Testis (tissue), 3 donors: ENCODE data around the gene PTPRD. TPM values are rescaled to one million over a fixed set of nuclear protein-coding genes. Genes with fewer than 3 reads are reported as not detected.

ENCODE experiments used
- DNase-seq: peaks from one replicate; pipeline ENCODE4 v3.0.0-alpha.2; 2019
- H3K27ac ChIP-seq, 2 donors: fragments of 200-600 bp; sonication (generic); one replicate each; pipeline ENCODE4 v1.5.1; 2019
- H3K27me3 ChIP-seq: fragments of 200-600 bp; sonication (generic); one replicate; pipeline ENCODE4 v1.5.1; 2019
- H3K36me3 ChIP-seq: fragments of 200-600 bp; sonication (generic); one replicate; pipeline ENCODE4 v1.5.1; 2017; ENCODE audit warnings: low read depth; ENCODE audit errors: missing control alignments
- H3K4me1 ChIP-seq: fragments of 200-600 bp; sonication (generic); one replicate; pipeline ENCODE4 v1.5.1; 2019
- H3K4me3 ChIP-seq, 2 donors: fragments of 200-600 bp; sonication (generic); one replicate each; pipeline ENCODE4 v1.5.1; 2017 to 2019
- H3K9me3 ChIP-seq: fragments of 200-600 bp; sonication (generic); one replicate; pipeline ENCODE4 v1.5.1; 2017
- CTCF ChIP-seq, 3 experiments: fragments of 450-650 bp in 2 of 3; fragments of 200-600 bp in 1 of 3; sonication (generic) in 1 of 3; IDR thresholded peaks; one replicate each; pipeline ENCODE4 v1.5.1; 2016 to 2019; ENCODE audit warnings: antibody characterized with exemption in 3 of 3, mild to moderate bottlenecking in 2 of 3, moderate library complexity in 1 of 3
- POLR2A ChIP-seq: fragments of 450-650 bp; IDR thresholded peaks from one replicate; pipeline ENCODE4 v1.6.1; 2017; ENCODE audit warnings: antibody characterized with exemption, mild to moderate bottlenecking, moderate library complexity
- WGBS, 2 donors: methylation state at CpG; one replicate each; pipeline ENCODE4 v1.1.5; 2018; 5-methylcytosine and 5-hydroxymethylcytosine counted together
- intact Hi-C: fragments of 100-400 bp; cut with DNase I; formaldehyde crosslinking; loops from one replicate; pipeline ENCODE4 v1.15.1; 2023; ENCODE audit warnings: low total_unique reads
- polyA plus RNA-seq: library from polyadenylated mRNA; stranded (reverse); fragments of 350-450 nt; fragmentation: Illumina TruSeq; extraction: RNeasy Lipid Tissue Mini Kit (QIAGEN cat#74804); gene quantifications from one replicate; pipeline ENCODE4 v1.2.3, GENCODE V29; 2014; ENCODE audit warnings: low read depth, low replicate concordance; ENCODE audit not compliant: insufficient read depth
- total RNA-seq, 2 donors: library from RNA; depleted of rRNA; stranded (reverse); fragments of >200 nt; gene quantifications; one replicate each; pipeline ENCODE4 v1.2.3, GENCODE V29; 2016

The PTPRD gene
- total and polyA plus RNA-seq, 3 donors from 2014 or later = 15.4 to 33.6 (median 32.5) TPM

DNA sequence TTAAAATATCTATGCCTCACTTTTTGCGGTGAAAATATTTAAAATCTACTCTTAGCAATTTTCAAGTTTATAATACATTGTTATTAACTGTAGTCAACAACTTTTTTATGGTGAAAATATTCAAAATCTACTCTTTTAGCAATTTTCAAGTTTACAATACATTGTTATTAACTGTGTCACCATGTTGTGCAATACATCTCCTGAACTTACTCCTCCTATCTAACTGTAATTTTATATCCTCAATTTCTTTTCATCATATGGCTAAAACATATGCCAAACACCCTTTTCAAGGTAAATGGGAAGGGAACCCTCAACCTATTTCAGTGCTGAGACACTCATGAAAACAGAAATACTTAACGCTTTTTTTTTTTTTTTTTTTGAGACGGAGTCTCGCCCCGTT is 1830.6 kb downstream of the PTPRD start:
- H3K27ac ChIP-seq = no peak overlapping the region
- H3K27me3 ChIP-seq = no peaks in the 10 kb centered on the region
- TF ChIP-seq CTCF (IDR thresholded peaks at IDR 0.05) (no peak), POLR2A (no peak)
- intact Hi-C loops = no loop called here
- H3K9me3 ChIP-seq = no peaks in the 10 kb centered on the region
- H3K4me3 ChIP-seq = no peak overlapping the region
- no peaks in the 10 kb centered on the region for H3K36me3 ChIP-seq
- DNase-seq = no peak
- 96 to 99% methylated on average over 5 of the region's 5 CpGs for whole genome bisulfite sequencing, 2 donors
- H3K4me1 ChIP-seq = no peaks in the 10 kb centered on the region

DNA sequence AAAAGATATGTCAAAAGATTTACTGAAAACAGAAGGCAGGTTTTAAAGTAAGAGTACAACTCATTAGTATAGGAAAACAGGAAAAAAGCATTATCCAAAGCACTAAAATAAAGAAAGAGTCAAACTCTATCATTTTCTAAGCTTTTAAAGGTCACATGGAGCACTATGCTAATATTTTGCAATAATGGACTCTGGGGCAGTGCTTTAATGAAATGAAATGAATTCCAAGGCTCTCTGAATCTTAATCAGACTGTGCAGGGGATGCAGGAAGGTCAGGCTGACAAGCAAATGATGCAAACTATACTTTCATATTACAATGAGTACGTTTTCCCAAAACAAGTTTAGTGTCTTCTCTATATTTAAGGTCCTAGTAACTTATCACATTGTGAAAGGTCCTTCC is 1831.3 kb downstream of the PTPRD start:
- TF ChIP-seq CTCF (IDR thresholded peaks at IDR 0.05) (no peak), POLR2A (no peak)
- H3K4me3 ChIP-seq = no peak overlapping the region
- WGBS, 2 donors = 70 to 72% methylated on average over 1 of the region's 1 CpG
- intact Hi-C loops = no loop called here
- H3K9me3 ChIP-seq = no peaks in the 10 kb centered on the region
- no peak overlapping the region for H3K27ac ChIP-seq
- H3K36me3 ChIP-seq = no peaks in the 10 kb centered on the region
- no peaks in the 10 kb centered on the region for H3K4me1 ChIP-seq
- H3K27me3 ChIP-seq = no peaks in the 10 kb centered on the region
- no peak for DNase-seq

GRCh38 chr9:8780386-8780785 is 1832.4 kb downstream of the PTPRD start:
- Histone ChIP-seq H3K27me3 (no peaks in the 10 kb centered on the region), H3K4me3 (no peak overlapping the region), H3K36me3 (no peaks in the 10 kb centered on the region), H3K9me3 (no peaks in the 10 kb centered on the region), H3K27ac (no peak overlapping the region), H3K4me1 (no peaks in the 10 kb centered on the region)
- TF ChIP-seq POLR2A = no peak
- TF ChIP-seq CTCF (IDR thresholded peaks at IDR 0.05) = no peak
- no peak for DNase-seq
- intact Hi-C loops = no loop called here
- 63 to 91% methylated on average over 3 of the region's 3 CpGs for WGBS, 2 donors

GRCh38 chr9:8779478-8779877 is 1833.3 kb downstream of the PTPRD start:
- TF ChIP-seq CTCF (IDR thresholded peaks at IDR 0.05) = no peak
- TF ChIP-seq POLR2A = no peak
- no peaks in the 10 kb centered on the region for H3K27me3 ChIP-seq
- no peak overlapping the region for H3K4me3 ChIP-seq
- 86 to 89% methylated on average over 4 of the region's 4 CpGs for WGBS, 2 donors
- no peaks in the 10 kb centered on the region for H3K4me1 ChIP-seq
- no peaks in the 10 kb centered on the region for H3K9me3 ChIP-seq
- DNase-seq = no peak
- no peak overlapping the region for H3K27ac ChIP-seq
- no peaks in the 10 kb centered on the region for H3K36me3 ChIP-seq
- intact Hi-C loops = no loop called here

GRCh38 chr9:8778356-8778755 is 1834.4 kb downstream of the PTPRD start:
- Histone ChIP-seq H3K4me3 (no peak overlapping the region), H3K27ac (no peak overlapping the region), H3K36me3 (no peaks in the 10 kb centered on the region), H3K4me1 (no peaks in the 10 kb centered on the region), H3K9me3 (no peaks in the 10 kb centered on the region), H3K27me3 (no peaks in the 10 kb centered on the region)
- no peak for DNase-seq
- TF ChIP-seq CTCF (IDR thresholded peaks at IDR 0.05) = no peak
- TF ChIP-seq POLR2A = no peak
- intact Hi-C loops = no loop called here
- WGBS, 2 donors = 86 to 98% methylated on average over 6 of the region's 6 CpGs
